Measurements from ENCODE around the gene TBCA. TPM values are rescaled to one million over a fixed set of nuclear protein-coding genes. Genes with fewer than 3 reads are reported as not detected.
A peak's percentile ranks its signal among the peaks of the same experiment; 100 is the strongest.

Gene TBCA, protein sequence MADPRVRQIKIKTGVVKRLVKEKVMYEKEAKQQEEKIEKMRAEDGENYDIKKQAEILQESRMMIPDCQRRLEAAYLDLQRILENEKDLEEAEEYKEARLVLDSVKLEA
- polyA plus RNA-seq (ENCODE audit: insufficient read length in 10 of 10), result 100 to 1,000 TPM; 193 to 349 (median 275) TPM
- long read RNA-seq, donor 1, transcript TBCA-202 (4 exons, 683 nt), result major isoform, 191 of 227 reads
- long read RNA-seq, donor 1, transcript TBCA-201 (3 exons, 2,301 nt), result minor isoform, 20 of 227 reads
- long read RNA-seq, donor 1, transcript TBCA-205 (3 exons, 717 nt), result minor isoform, 11 of 227 reads
- long read RNA-seq, donor 1, partial matches to known transcripts, result 5 of 227 reads
- long read RNA-seq, donor 1, other reads (novel, unspliced or antisense), result 0 of 227 reads
- long read RNA-seq, donor 2, transcript TBCA-202 (4 exons, 683 nt), result major isoform, 166 of 213 reads
- long read RNA-seq, donor 2, transcript TBCA-201 (3 exons, 2,301 nt), result minor isoform, 14 of 213 reads
- long read RNA-seq, donor 2, transcript TBCA-205 (3 exons, 717 nt), result minor isoform, 17 of 213 reads
- long read RNA-seq, donor 2, partial matches to known transcripts, result 0 of 213 reads
- long read RNA-seq, donor 2, other reads (novel, unspliced or antisense), result 13 of 213 reads
- long read RNA-seq, donor 3, result 0 reads
- long read RNA-seq, donor 4, transcript TBCA-202 (4 exons, 683 nt), result major isoform, 85 of 104 reads
- long read RNA-seq, donor 4, transcript TBCA-205 (3 exons, 717 nt), result minor isoform, 11 of 104 reads
- long read RNA-seq, donor 4, transcript TBCA-201 (3 exons, 2,301 nt), result minor isoform, 7 of 104 reads
- long read RNA-seq, donor 4, partial matches to known transcripts, result 0 of 104 reads
- long read RNA-seq, donor 4, other reads (novel, unspliced or antisense), result 0 of 104 reads
- long read RNA-seq, donor 5, transcript TBCA-202 (4 exons, 683 nt), result major isoform, 211 of 248 reads
- long read RNA-seq, donor 5, transcript TBCA-201 (3 exons, 2,301 nt), result minor isoform, 15 of 248 reads
- long read RNA-seq, donor 5, transcript TBCA-205 (3 exons, 717 nt), result minor isoform, 13 of 248 reads
- long read RNA-seq, donor 5, partial matches to known transcripts, result 8 of 248 reads
- long read RNA-seq, donor 5, other reads (novel, unspliced or antisense), result 0 of 248 reads
- long read RNA-seq, donor 6, transcript TBCA-205 (3 exons, 717 nt), result minor isoform, 16 of 249 reads
- long read RNA-seq, donor 6, transcript TBCA-201 (3 exons, 2,301 nt), result minor isoform, 12 of 249 reads
- long read RNA-seq, donor 6, transcript TBCA-202 (4 exons, 683 nt), result major isoform, 200 of 249 reads
- long read RNA-seq, donor 6, partial matches to known transcripts, result 20 of 249 reads
- long read RNA-seq, donor 6, other reads (novel, unspliced or antisense), result 0 of 249 reads
- long read RNA-seq, donor 7, transcript TBCA-202 (4 exons, 683 nt), result major isoform, 113 of 132 reads
- long read RNA-seq, donor 7, transcript TBCA-205 (3 exons, 717 nt), result minor isoform, 6 of 132 reads
- long read RNA-seq, donor 7, transcript TBCA-201 (3 exons, 2,301 nt), result minor isoform, 13 of 132 reads
- long read RNA-seq, donor 7, partial matches to known transcripts, result 0 of 132 reads
- long read RNA-seq, donor 7, other reads (novel, unspliced or antisense), result 0 of 132 reads
- long read RNA-seq, donor 8, transcript TBCA-202 (4 exons, 683 nt), result major isoform, 138 of 162 reads
- long read RNA-seq, donor 8, transcript TBCA-205 (3 exons, 717 nt), result minor isoform, 15 of 162 reads
- long read RNA-seq, donor 8, transcript TBCA-201 (3 exons, 2,301 nt), result minor isoform, 9 of 162 reads
- long read RNA-seq, donor 8, partial matches to known transcripts, result 0 of 162 reads
- long read RNA-seq, donor 8, other reads (novel, unspliced or antisense), result 0 of 162 reads
- long read RNA-seq, donor 9, transcript TBCA-202 (4 exons, 683 nt), result major isoform, 16 of 18 reads
- long read RNA-seq, donor 9, partial matches to known transcripts, result 0 of 18 reads
- long read RNA-seq, donor 9, other reads (novel, unspliced or antisense), result 0 of 18 reads

DNA sequence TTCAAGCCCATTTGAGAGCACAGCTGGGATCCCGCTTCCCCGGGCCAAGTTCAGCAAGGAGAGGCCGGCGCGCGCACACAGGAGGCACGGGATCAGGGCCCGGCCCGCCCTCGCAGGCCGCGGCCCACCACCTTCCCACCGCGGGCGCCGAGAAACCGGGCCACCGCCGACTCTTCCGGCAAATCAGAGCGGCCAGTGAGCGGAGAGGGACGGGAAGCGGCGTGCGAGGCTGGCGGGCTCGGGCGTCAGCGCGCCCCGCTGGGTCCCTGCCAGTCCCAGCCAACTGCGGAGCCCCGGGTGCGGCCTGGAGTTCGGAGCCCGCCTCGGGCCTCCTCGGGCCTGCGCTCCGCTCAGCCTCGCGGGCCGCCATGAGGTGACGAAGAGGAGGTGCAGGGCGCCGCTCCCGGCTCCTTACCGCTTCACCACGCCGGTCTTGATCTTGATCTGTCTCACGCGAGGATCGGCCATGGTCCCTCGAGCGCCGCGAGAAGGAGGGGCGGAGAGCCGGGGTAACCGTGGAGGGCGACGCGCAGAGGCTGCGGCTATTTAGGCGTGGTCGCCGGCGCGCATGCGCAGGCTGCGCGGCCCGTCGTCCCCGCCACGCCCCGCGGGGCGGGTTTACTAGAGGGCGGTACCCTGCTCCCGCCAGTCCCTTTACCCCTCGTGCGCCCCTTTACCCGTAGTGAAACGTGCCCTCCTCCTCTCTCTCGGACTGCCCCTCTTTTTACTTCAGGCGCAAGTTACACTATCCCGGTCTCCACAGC lies at the start of gene TBCA:
Gene TBCA, minus strand, starts transcription at position 550 of the 764 bp plus-strand sequence. Its CDS starts 82 bp downstream, at position 468.
- peak; percentile 91 to 98 (median 97) for DNase-seq

DNA sequence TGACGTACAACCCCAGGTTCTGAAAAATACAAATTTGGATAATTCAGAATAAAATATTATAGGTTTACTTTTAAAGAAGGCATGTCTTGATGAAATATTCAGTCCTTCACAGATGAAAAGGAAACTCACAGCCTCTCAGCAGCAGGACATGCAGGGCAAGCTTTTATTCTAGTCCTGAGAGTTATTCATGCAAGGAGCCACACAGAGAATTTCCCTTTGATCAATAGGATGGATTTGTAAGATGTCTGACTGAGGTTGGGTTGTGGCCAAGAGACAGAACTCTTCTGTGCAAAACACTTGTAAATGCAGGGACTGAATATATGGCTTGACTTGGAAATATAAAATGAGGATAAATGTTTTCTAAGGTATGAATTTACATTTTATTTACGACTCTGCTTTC lies 48.8 kb upstream of the TBCA start:
- DNase-seq, result no peak

DNA sequence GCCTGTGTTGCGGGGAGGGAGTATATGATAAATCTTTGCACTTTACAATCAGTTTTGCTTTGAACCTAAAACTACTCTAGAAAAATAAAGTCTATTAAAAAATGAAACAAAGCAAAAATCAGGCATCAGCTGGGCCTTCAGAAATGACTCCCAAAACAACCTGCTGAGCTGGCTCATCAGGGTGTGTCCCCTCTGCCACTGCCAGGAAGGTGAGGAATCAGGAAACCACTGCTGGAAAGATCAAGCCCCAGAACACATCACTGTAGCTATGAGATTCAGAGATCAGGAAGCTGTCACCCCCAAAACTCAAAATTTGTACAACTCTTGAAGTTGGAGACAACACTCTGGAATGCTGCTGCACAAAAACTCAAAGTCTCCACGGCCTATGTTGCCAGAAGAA lies 40.5 kb upstream of the TBCA start:
- DNase-seq, result no peak

GRCh38 chr5:77812926-77813589 lies 36.9 kb upstream of the TBCA start:
- no peak for DNase-seq

GRCh38 chr5:77806213-77806843 lies 30.2 kb upstream of the TBCA start:
- DNase-seq, result no peak

GRCh38 chr5:77798456-77798855 lies 22.3 kb upstream of the TBCA start:
- DNase-seq, result no peak

DNA sequence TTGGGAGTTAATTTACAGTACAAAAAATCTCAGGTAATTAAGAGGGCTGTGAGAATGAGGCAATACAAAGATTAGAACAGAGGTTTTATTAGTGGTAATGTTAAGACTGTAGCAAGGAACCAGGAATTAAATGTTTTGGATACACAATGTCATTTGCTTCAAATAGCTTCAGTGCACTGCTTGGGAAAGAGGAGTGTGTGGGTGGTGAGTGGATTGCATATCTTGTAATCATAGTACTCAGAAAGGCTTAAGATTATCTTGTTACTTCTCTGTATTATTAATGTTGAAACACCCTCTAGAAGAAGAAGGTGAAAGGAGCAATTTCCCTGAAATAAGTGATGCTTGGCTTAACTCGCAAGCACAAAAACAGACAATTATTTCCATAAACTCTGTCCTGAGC lies 21.0 kb upstream of the TBCA start:
- DNase-seq, result no peak

DNA sequence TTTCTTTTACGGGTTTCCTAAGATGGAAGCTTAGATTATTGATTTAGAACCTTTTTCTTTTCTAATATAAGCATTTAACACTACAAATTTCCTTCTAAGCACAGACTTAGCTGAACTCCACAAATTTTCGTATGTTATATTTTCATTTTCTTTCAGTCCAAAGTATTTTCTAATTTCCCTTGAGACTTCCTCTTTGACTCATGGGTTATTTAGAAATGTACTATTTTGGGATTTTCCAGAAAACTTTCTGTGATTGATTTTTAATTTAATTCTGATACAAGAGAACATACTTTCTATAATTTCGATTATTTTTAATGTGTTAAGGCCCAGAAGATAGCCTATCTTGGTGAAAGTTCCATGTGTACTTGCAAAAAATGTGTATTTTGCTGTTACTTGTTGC lies 19.7 kb upstream of the TBCA start:
- no peak for DNase-seq

- no peak for DNase-seq
Measured at GRCh38 chr5:77795268-77795667, 19.1 kb upstream of the TBCA start.

DNA sequence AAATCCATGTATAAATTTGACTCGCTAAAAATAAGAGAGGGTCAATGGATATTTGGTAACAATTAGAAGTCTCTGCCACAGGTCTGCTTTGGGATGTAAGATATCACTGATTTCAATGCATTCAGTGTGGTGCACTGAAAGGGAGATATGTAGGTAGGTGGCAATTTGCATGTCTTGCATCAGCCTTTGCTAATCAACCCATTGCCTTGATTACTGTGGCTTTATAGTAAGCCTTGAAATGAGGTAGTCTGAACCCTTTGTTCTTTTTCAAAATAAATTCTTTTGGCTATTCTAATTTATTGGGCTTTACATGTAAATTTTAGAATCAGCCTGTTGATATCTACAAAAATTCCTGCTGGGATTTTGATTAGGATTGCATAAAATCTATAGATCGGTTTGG lies 15.8 kb upstream of the TBCA start:
- no peak for DNase-seq

- DNase-seq, result no peak
Measured at GRCh38 chr5:77791356-77791755, 15.2 kb upstream of the TBCA start.

DNA sequence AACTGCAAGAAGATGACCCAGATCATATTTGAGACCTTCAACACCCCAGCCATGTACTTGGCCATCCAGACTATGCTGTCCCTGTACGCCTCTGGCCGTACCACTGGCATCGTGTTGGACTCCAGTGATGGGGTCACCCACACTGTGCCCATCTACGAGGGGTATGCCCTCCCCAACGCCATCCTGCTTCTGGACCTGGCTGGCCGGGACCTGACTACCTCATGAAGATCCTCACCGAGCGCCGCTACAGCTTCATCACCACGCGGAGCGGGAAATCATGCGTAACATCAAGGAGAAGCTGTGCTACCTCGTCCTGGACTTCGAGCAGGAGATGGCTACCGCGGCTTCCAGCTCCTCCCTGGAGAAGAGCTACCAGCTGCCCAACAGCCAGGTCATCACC lies 9.1 kb upstream of the TBCA start:
- DNase-seq, result no peak

DNA sequence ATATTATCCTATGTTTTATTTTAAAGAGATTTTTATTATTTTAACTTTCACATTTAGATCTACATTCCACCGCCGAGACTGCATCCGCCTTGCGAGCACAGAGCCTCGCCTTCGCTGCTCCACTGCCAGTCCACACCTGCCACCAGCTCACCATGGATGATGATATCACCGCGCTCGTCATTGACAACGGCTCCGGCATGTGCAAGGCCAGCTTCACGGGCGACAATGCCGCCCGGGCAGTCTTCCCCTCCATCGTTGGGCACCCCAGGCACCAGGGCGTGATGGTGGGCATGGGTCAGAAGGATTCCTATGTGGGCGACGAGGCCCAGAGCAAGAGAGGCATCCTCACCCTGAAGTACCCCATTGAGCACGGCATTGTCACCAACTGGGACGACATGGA lies 8.6 kb upstream of the TBCA start:
- no peak for DNase-seq

- no peak for DNase-seq
Measured at GRCh38 chr5:77781076-77781475, 4.9 kb upstream of the TBCA start.

DNA sequence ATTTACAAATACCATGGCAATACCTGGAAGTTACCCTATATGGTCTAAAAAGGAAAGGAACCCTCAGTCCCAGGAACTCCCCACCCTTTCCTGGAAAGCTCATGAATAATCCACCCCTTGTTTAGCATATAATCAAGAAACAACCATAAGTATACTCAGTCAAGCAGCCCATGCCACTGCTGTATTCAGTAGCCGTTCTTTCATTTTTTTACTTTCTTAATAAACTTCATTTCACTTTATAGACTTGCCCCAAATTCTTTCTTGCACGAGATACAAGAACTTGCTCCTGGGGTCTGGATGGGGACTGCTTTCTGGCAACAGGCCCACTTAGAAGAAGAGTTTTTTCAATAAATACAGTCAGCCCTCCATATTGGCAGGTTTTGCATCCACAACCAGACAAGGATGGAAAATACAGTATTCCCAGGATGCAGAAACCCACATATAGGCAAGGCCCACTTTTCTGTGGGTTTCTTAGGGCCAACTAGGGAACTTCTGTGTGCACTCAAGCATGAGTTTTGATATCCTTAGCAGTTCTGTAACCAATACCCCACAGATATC lies 2.8 kb upstream of the TBCA start:
- DNase-seq, result no peak

GRCh38 chr5:77778398-77778797 lies 2.3 kb upstream of the TBCA start:
- DNase-seq, result no peak

DNA sequence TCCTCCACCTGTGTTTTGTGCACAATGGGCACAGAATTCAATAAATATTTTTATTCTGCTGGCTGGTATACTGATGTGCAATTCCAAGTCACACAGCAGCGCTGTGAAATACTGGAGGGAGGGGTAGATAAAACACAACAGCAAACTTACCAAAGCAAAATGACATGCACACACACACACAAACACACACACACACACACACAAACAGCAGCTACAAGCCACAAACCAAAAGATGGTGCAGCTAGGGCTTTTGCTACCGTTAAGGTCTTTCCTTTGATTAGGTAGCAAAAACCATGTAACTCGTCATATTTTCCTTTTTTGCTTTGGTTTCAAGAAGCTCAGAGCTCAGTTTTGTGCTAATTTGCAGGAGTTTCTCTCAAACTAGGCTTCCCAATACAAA lies 1.8 kb upstream of the TBCA start:
- no peak for DNase-seq

DNA sequence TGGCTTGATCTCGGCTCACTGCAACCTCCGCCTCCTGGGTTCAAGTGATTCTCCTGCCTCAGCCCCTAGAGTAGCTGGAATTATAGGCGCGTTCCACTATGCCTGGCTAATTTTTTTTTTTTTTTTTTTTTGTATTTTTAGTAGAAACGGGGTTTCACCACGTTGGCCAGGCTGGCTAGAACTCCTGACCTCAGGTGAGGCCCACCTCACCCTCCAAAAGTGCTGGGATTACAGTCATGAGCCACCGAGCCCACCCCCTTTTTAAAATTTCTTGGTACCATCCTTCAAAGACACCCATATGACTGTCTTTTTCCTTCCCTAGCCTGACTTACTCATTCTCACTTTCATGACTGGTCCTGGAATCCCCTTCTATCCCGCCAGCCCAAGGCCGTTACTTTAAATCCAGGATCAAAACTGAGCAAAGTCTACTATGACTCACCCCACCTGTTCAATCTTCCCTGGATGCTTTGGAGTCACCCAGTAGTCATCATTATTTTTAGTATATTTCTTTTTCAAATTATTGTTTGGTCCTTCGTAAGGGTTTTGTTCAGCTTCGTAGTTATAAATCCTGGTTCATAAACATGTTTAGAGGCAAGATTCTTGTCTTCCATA lies 1.2 kb upstream of the TBCA start:
- DNase-seq, result no peak
